ENCODE results near the gene SCGB1A1.
"Not testable (repeated sequence)": the region's sequence is repeated elsewhere in the genome, so short reads cannot be mapped to it uniquely, and the experiment has no call there.

The SCGB1A1 gene

GRCh38 chr11:62449912-62450311 lies 31.1 kb downstream of the SCGB1A1 start:
- DNase-seq (ENCODE audit: low read depth in 2 of 2): not testable (repeated sequence)

GRCh38 chr11:62450543-62451240 lies 31.9 kb downstream of the SCGB1A1 start:
- DNase-seq (ENCODE audit: low read depth in 2 of 2): no peak

DNA sequence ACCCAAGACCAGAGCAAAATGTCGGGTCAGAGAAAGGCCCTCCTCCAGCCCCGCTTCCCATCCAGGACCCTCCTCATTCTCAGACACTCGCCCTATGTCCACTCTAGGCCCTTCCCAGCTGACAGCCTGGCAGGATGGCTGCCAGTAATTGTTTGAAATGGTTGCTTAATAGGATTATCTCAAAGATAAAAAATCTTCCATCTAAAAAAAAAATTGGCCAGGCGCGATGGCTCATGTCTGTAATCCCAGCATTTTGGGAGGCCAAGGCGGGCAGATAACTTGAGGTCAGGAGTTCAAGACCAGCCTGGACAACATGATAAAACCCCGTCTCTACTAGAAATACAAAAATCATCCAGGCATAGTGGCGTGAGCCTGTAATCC lies 32.4 kb downstream of the SCGB1A1 start:
- no peak for DNase-seq (ENCODE audit: low read depth in 2 of 2)

DNA sequence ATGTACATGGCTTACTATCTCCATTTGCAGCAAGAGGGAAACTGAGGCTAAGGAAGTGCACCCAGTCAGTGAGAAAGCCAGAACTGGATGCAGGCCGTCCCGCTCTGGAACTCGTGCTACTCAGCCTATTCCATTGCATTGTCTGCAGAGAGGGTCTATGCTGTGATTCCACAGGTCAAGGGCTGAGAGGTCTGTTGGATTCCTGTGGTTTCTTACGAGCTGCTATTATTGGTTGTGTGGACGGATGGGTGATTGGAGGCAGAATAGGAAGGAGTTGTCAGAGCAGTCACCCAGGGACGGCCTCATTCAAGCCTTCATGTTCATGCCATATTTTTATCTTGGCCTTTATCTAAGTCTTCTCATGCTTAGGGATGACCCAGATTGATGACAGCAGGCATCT lies 33.4 kb downstream of the SCGB1A1 start:
- no peak for DNase-seq (ENCODE audit: low read depth in 2 of 2)

DNA sequence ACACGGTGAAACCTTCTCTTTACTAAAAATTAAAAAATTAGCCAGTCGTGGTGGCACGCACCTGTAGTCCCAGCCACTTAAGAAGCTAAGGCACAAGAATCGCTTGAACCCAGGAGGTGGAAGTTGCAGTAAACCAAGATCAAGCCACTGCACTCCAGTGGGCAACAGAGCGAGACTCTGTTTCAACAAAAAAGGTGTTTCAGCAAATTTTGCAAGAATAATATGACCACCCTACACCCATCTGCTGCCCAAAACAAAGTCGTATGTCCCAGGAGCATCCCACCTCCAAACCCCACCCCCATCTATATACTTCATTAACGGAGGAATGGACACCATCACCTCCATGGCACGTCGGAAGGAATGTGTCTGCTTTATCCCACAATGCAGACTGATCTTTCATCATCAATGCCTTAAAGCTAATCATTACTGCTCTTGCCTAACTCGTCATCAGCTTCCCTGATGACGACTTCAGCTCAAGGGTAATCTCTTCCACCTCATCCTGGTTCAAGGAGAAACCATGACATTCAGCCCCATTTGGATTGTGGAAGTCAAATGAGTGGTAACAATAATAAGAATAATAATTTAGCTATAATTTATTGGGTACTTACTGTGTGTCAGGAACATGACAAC lies 34.1 kb downstream of the SCGB1A1 start:
- no peak for DNase-seq (ENCODE audit: low read depth in 2 of 2)

GRCh38 chr11:62456630-62457029 lies 37.8 kb downstream of the SCGB1A1 start:
- DNase-seq (ENCODE audit: low read depth in 2 of 2): no peak

- no peak for DNase-seq (ENCODE audit: low read depth in 2 of 2)
Measured at GRCh38 chr11:62457478-62457877, 38.6 kb downstream of the SCGB1A1 start.

GRCh38 chr11:62458212-62459002 lies 39.6 kb downstream of the SCGB1A1 start:
- no peak for DNase-seq (ENCODE audit: low read depth in 2 of 2)

DNA sequence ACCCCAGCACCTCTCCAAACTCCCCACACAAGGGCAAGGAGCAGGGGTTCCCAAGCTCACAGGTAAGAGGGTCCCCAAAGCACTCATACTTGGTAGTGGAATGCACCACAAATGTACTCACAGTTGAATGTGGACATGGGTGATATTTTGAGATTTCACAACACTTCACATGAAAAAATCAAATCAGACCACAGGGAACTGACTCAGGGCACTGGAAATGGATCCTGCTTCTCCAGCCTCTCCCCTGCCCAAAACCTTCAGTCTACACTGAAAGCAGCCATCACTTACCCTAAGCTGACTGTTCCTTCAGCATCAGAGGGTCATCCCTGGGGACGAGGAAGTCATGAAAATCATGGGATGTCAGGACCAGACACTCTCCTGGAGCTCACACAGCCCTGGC lies 40.2 kb downstream of the SCGB1A1 start:
- DNase-seq (ENCODE audit: low read depth in 2 of 2): no peak

- DNase-seq (ENCODE audit: low read depth in 2 of 2): no peak
Measured at GRCh38 chr11:62461740-62462507, 43.1 kb downstream of the SCGB1A1 start.

- no peak for DNase-seq (ENCODE audit: low read depth in 2 of 2)
Measured at GRCh38 chr11:62462508-62462892, 43.7 kb downstream of the SCGB1A1 start.

DNA sequence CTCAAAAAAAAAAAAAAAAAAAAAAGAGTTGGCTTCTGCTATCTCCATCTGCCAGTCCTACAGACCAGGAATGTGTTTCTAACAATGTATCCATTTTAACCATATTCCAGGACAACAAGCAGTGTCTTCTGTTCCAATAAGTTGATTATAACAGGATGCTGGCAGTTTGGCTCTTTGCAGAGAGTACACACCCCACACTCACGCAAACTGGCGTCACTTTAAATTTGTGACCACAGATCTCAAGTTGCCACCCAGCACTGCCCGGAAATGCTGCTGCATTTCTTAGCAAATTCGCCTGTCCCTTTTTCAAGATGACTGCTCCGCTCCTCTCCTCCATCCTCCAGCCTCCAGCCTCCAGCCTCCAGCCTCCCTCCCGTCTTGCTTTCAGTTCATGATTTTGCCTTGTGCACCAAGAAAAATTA lies 44.3 kb downstream of the SCGB1A1 start:
- DNase-seq (ENCODE audit: low read depth in 2 of 2): no peak

- no peak for DNase-seq (ENCODE audit: low read depth in 2 of 2)
Measured at GRCh38 chr11:62464655-62465054, 45.8 kb downstream of the SCGB1A1 start.

GRCh38 chr11:62466444-62466843 lies 47.6 kb downstream of the SCGB1A1 start:
- DNase-seq (ENCODE audit: low read depth in 2 of 2): no peak

GRCh38 chr11:62468577-62468976 lies 49.7 kb downstream of the SCGB1A1 start:
- no peak for DNase-seq (ENCODE audit: low read depth in 2 of 2)

DNA sequence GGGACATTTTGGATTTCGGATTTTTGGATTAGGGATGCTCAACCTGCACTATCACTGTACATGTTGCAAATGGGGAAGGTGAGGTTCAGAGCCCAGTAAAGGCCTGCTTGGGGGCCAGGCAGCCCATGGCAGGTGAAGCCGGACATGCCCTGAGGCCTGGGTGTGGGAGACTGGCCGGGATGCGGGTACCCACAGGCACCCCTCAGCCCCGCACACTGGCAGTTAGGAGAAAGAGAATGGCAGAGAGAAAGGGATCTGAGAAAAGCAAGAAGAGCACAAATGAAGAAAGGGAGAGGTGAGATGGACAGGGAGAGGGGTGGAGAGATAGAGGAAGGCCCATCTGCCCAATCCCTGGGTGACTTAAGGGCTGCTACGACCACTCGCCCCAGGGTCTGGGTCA lies 52.8 kb downstream of the SCGB1A1 start:
- DNase-seq (ENCODE audit: low read depth in 2 of 2): no peak

GRCh38 chr11:62472063-62472884 lies 53.4 kb downstream of the SCGB1A1 start:
- no peak for DNase-seq (ENCODE audit: low read depth in 2 of 2)

Measured in stimulated activated CD8-positive, alpha-beta memory T cell treated with anti-CD3 and anti-CD28 coated beads, Interleukin-7, amount 100 ng/mL, for 1 hour (primary cell).